Activated naive CD4-positive, alpha-beta T cell treated with Interleukin-2 at 50 U/mL for 16 hours (primary cell): ENCODE measurements around the gene ZNF638.
"Not testable (repeated sequence)": the region's sequence is repeated elsewhere in the genome, so short reads cannot be mapped to it uniquely, and the experiment has no call there.

Experiments
- DNase-seq: peaks from one replicate; pipeline ENCODE4 v3.0.0-alpha.2; 2020

The ZNF638 gene

GRCh38 chr2:71331581-71332434, at the start of gene ZNF638:
TSS of gene ZNF638 (plus strand) at chr2:71331782. CDS start at chr2:71348955, 17,173 bp downstream.
- peak; percentile 93 for DNase-seq

GRCh38 chr2:71281950-71282349, 49.6 kb upstream of the ZNF638 start:
- DNase-seq: no peak

- DNase-seq: no peak
Measured at GRCh38 chr2:71282493-71282892, 49.1 kb upstream of the ZNF638 start.

- no peak for DNase-seq
Measured at GRCh38 chr2:71283131-71283530, 48.5 kb upstream of the ZNF638 start.

GRCh38 chr2:71285706-71286105, 45.9 kb upstream of the ZNF638 start:
- DNase-seq: no peak

GRCh38 chr2:71291398-71291797, 40.2 kb upstream of the ZNF638 start:
- DNase-seq: no peak

- DNase-seq: no peak
Measured at GRCh38 chr2:71292159-71292558, 39.4 kb upstream of the ZNF638 start.

- DNase-seq: no peak
Measured at GRCh38 chr2:71298914-71299313, 32.7 kb upstream of the ZNF638 start.

- DNase-seq: no peak
Measured at GRCh38 chr2:71299507-71299906, 32.1 kb upstream of the ZNF638 start.

GRCh38 chr2:71303849-71304248, 27.7 kb upstream of the ZNF638 start:
- no peak for DNase-seq

GRCh38 chr2:71306762-71307161, 24.8 kb upstream of the ZNF638 start:
- no peak for DNase-seq

GRCh38 chr2:71313016-71313766, 18.4 kb upstream of the ZNF638 start:
- DNase-seq: no peak

- no peak for DNase-seq
Measured at GRCh38 chr2:71317060-71317459, 14.5 kb upstream of the ZNF638 start.

- DNase-seq: not testable (repeated sequence)
Measured at GRCh38 chr2:71317900-71318299, 13.7 kb upstream of the ZNF638 start.

- DNase-seq: no peak
Measured at GRCh38 chr2:71323386-71323785, 8.2 kb upstream of the ZNF638 start.

- DNase-seq: no peak
Measured at GRCh38 chr2:71326968-71327367, 4.6 kb upstream of the ZNF638 start.

- no peak for DNase-seq
Measured at GRCh38 chr2:71327916-71328315, 3.7 kb upstream of the ZNF638 start.

- DNase-seq: no peak
Measured at GRCh38 chr2:71330155-71330554, 1.4 kb upstream of the ZNF638 start.

- no peak for DNase-seq
Measured at GRCh38 chr2:71330585-71331330, 824 bp upstream of the ZNF638 start.

GRCh38 chr2:71331331-71331580, 326 bp upstream of the ZNF638 start:
- not testable (repeated sequence) for DNase-seq

GRCh38 chr2:71332435-71332796, 834 bp downstream of the ZNF638 start:
- no peak for DNase-seq

- no peak for DNase-seq
Measured at GRCh38 chr2:71333619-71334018, 2.0 kb downstream of the ZNF638 start.

GRCh38 chr2:71336384-71336783, 4.8 kb downstream of the ZNF638 start:
- DNase-seq: no peak

GRCh38 chr2:71336802-71337201, 5.2 kb downstream of the ZNF638 start:
- DNase-seq: no peak
